H1 (cell line): ENCODE measurements around the gene TUBGCP6.

Experiments
- CEBPB ChIP-seq: IDR thresholded peaks from 2 replicates; pipeline ENCODE4 v1.6.1; 2012; ENCODE audit warnings: low read depth, low read length
- POLR2A ChIP-seq, 2 experiments: IDR thresholded peaks; 1 replicate in 1 of 2; 2 replicates in 1 of 2; pipeline ENCODE4 v1.6.1; 2011; ENCODE audit warnings: low read depth in 2 of 2, low read length in 2 of 2, mild to moderate bottlenecking in 2 of 2; ENCODE audit errors: control extremely low read depth in 1 of 2
- TAF1 ChIP-seq: IDR thresholded peaks from 2 replicates; pipeline ENCODE4 v1.6.1; 2011; ENCODE audit warnings: mild to moderate bottlenecking, low read depth, low read length
- TF ChIP-seq, protein P1 (sequence below), 3 experiments: IDR thresholded peaks; 1 replicate in 2 of 3; 2 replicates in 1 of 3; pipeline versions ENCODE4 v1.5.1 to v1.6.1; 2011; ENCODE audit warnings: low read length in 3 of 3, mild to moderate bottlenecking in 3 of 3, inconsistent platforms in 2 of 3, low read depth in 1 of 3, moderate library complexity in 1 of 3; ENCODE audit not compliant: insufficient read depth in 1 of 3; ENCODE audit errors: control extremely low read depth in 1 of 3

DNA sequence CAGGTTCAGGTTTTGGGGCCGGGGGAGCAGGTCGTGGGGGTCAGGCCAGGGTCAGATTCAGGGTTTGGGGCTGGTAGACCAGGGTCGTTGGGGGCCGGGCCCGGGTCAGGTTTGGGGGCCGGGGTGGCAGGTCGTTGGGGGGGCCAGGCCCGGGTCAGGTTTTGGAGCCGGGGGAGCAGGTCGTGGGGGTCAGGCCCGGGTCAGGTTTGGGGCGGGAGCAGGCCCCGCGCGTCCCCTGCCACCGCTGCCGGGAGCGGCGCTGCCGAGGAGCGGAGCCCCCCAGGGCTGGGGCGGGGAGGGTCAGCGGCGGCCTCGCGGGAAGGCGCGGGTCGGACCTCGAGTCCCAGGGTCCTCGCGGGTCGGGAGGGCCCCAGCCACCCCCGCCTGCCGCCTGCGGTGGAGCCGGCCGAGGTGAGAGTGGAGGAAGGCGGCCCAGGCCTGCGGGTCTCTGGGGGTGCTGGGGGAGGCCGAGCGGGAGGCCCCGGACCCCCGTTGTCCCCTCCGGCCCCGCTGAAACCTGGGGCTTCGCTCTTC, 58.6 kb downstream of the TUBGCP6 start:
- TF ChIP-seq, protein P1, sequence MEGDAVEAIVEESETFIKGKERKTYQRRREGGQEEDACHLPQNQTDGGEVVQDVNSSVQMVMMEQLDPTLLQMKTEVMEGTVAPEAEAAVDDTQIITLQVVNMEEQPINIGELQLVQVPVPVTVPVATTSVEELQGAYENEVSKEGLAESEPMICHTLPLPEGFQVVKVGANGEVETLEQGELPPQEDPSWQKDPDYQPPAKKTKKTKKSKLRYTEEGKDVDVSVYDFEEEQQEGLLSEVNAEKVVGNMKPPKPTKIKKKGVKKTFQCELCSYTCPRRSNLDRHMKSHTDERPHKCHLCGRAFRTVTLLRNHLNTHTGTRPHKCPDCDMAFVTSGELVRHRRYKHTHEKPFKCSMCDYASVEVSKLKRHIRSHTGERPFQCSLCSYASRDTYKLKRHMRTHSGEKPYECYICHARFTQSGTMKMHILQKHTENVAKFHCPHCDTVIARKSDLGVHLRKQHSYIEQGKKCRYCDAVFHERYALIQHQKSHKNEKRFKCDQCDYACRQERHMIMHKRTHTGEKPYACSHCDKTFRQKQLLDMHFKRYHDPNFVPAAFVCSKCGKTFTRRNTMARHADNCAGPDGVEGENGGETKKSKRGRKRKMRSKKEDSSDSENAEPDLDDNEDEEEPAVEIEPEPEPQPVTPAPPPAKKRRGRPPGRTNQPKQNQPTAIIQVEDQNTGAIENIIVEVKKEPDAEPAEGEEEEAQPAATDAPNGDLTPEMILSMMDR (IDR thresholded peaks at IDR 0.05; ENCODE audit: control extremely low read depth in 1 of 3, insufficient read depth in 1 of 3, low read depth in 1 of 3, low read length in 3 of 3), result no peak
- TF ChIP-seq POLR2A (IDR thresholded peaks at IDR 0.05; ENCODE audit: control extremely low read depth in 1 of 2, low read depth in 2 of 2, low read length in 2 of 2) (no peak), CEBPB (no peak), TAF1 (no peak)
